K562 (cell line): ENCODE data around the gene TUT1. TPM values are rescaled to one million over a fixed set of nuclear protein-coding genes. Genes with fewer than 3 reads are reported as not detected.

Experiments used
- ESRRA ChIP-seq: fragments of 450-650 bp; IDR thresholded peaks from 2 replicates; pipeline ENCODE4 v1.6.1; 2014; ENCODE audit warnings: low read depth, mild to moderate bottlenecking, moderate library complexity, borderline replicate concordance
- ETS2 ChIP-seq: IDR thresholded peaks from 2 replicates; pipeline ENCODE4 v1.6.1; 2016; ENCODE audit warnings: borderline replicate concordance, missing genetic modification characterization, mild to moderate bottlenecking, moderate library complexity, missing compliant biosample characterization; ENCODE audit not compliant: poor library complexity, severe bottlenecking
- HMGXB4 ChIP-seq: sonication (generic); formaldehyde crosslinking; IDR thresholded peaks from 2 replicates; pipeline ENCODE4 v1.8.1; 2023; ENCODE audit warnings: mild to moderate bottlenecking, missing genetic modification reagents
- HNRNPLL ChIP-seq: fragments of 200-400 bp; formaldehyde crosslinking; IDR thresholded peaks from 2 replicates; pipeline ENCODE4 v1.6.1; 2017; ENCODE audit warnings: low read length, low read depth, mild to moderate bottlenecking; ENCODE audit not compliant: poor library complexity, severe bottlenecking
- MTA1 ChIP-seq: fragments of 450-650 bp; IDR thresholded peaks from 2 replicates; pipeline ENCODE4 v1.6.1; 2017; ENCODE audit warnings: borderline replicate concordance
- PBX2 ChIP-seq, 2 experiments: IDR thresholded peaks in 1 of 2; conservative IDR thresholded peaks in 1 of 2; 2 replicates each; pipeline ENCODE4 v1.6.1; 2016; ENCODE audit warnings: low read depth in 2 of 2, mild to moderate bottlenecking in 1 of 2, missing compliant biosample characterization in 1 of 2, missing genetic modification characterization in 1 of 2, moderate library complexity in 1 of 2
- POU5F1 ChIP-seq: fragments of 150-350 bp; IDR thresholded peaks from 2 replicates; pipeline ENCODE4 v1.6.1; 2014; ENCODE audit warnings: borderline replicate concordance, low read length, low read depth, mild to moderate bottlenecking; ENCODE audit not compliant: partially characterized antibody
- RBM39 ChIP-seq: fragments of 200-400 bp; formaldehyde crosslinking; optimal IDR thresholded peaks from 2 replicates; pipeline ENCODE3; 2018; ENCODE audit warnings: low read depth, low read length
- RREB1 ChIP-seq: fragments of 250-450 bp; sonication (Bioruptor Pico); IDR thresholded peaks from 2 replicates; pipeline ENCODE4 v1.4.0; 2020
- TBP ChIP-seq: optimal IDR thresholded peaks from 2 replicates; pipeline ENCODE3; 2011; ENCODE audit warnings: low read depth, low read length, improper control_type of control experiment
- TGIF2 ChIP-seq: sonication (generic); formaldehyde crosslinking; IDR thresholded peaks from 2 replicates; pipeline ENCODE4 v1.8.1; 2022; ENCODE audit warnings: mild to moderate bottlenecking, missing genetic modification reagents, moderate library complexity
- ZKSCAN3 ChIP-seq: fragments of 250-450 bp; sonication (Bioruptor Pico); IDR thresholded peaks from 2 replicates; pipeline ENCODE4 v1.4.0; 2020
- ZNF324 ChIP-seq: fragments of 250-450 bp; sonication (Bioruptor Pico); IDR thresholded peaks from 2 replicates; pipeline ENCODE4 v1.4.0; 2020; ENCODE audit warnings: mild to moderate bottlenecking
- ZNF740 ChIP-seq, 3 experiments: fragments of 200-800 bp in 1 of 3; sonication (Bioruptor generic) in 1 of 3; sonication (generic) in 1 of 3; formaldehyde crosslinking in 1 of 3; IDR thresholded peaks; 2 replicates each; pipeline versions ENCODE4 v1.6.1 to v1.8.0; 2016 to 2022; ENCODE audit warnings: mild to moderate bottlenecking in 2 of 3, missing compliant biosample characterization in 2 of 3, missing genetic modification characterization in 2 of 3, missing genetic modification reagents in 1 of 3
- polyA plus RNA-seq, 8 experiments: library from polyadenylated mRNA; depleted of rRNA in 4 of 8; stranded (reverse) in 5 of 8; unstranded in 3 of 8; fragments of >200 nt; fragmentation: Nextera tagmentation in 2 of 8; fragmentation: Illumina TruSeq in 1 of 8; extraction: Ambion mirVana in 2 of 8; extraction: Trizol in 1 of 8; gene quantifications; 2 replicates each; pipeline versions ENCODE4 v1.2.1 to v1.2.3, GENCODE V29; 2011 to 2014; ENCODE audit warnings: inconsistent platforms in 1 of 8, missing spikeins in 1 of 8
- total RNA-seq, 7 experiments: library from RNA; depleted of rRNA in 6 of 7; stranded (reverse); fragments of >200 nt in 6 of 7; fragmentation: Illumina TruSeq in 2 of 7; extraction: Trizol in 2 of 7; gene quantifications; 2 replicates each; pipeline versions ENCODE4 v1.2.1 to v1.2.3, GENCODE V29; 2011 to 2021; ENCODE audit warnings: low replicate concordance in 1 of 7

The TUT1 gene
- total and polyA plus RNA-seq, 9 of the 15 experiments (the other 6 are each of a cell fraction or from before 2014, with no cell fraction given): 0.66 to 44.3 (median 15.7) TPM

GRCh38 chr11:62542750-62543567 lies 48.4 kb downstream of the TUT1 start (continued):
- TF ChIP-seq POU5F1: no peak
- TF ChIP-seq MTA1: no peak
- no peak for TF ChIP-seq ESRRA
- TF ChIP-seq PBX2 (CRISPR knock-in tag; IDR thresholded peaks at IDR 0.05; ENCODE audit: low read depth): no peak
- no peak for TF ChIP-seq PBX2 (tag; conservative IDR thresholded peaks at IDR 0.05; ENCODE audit: low read depth)
- TF ChIP-seq TGIF2 (CRISPR knock-in tag): no peak
- TF ChIP-seq ZNF324: no peak
- no peak for TF ChIP-seq HNRNPLL
- TF ChIP-seq TBP: no peak
- TF ChIP-seq ETS2: no peak
- 0 out of 2 replicates have a peak, but pooled peaks have one; percentile 49 for TF ChIP-seq HMGXB4
- no peak for TF ChIP-seq RREB1 (CRISPR knock-in tag)
- TF ChIP-seq ZKSCAN3: no peak
- TF ChIP-seq RBM39: no peak
- peak; percentile 93 for TF ChIP-seq ZNF740 (CRISPR knock-in tag; IDR thresholded peaks at IDR 0.05)
- peak in 1 of 2 experiments; percentile 38; a peak in 1 of 4 replicates for TF ChIP-seq ZNF740 (tag; IDR thresholded peaks at IDR 0.05)
